Measurements from ENCODE around the gene CCNQ. TPM values are rescaled to one million over a fixed set of nuclear protein-coding genes. Genes with fewer than 3 reads are reported as not detected.

CCNQ gene
- total RNA-seq, 1 experiment from 2014 or later = 33.9 TPM

- Histone ChIP-seq H3K36me3 (ENCODE audit: low read depth) (no peaks in the 10 kb centered on the region), H3K4me2 (no peak overlapping the region), H3K27ac (no peak overlapping the region), H3K4me3 (no peak overlapping the region), H3K9me3 (ENCODE audit: insufficient read depth, low read depth) (no peaks in the 10 kb centered on the region), H3K9me2 (ENCODE audit: insufficient read depth) (no peaks in the 10 kb centered on the region), H4K20me1 (ENCODE audit: insufficient read depth) (no peaks in the 10 kb centered on the region), H3K79me2 (ENCODE audit: low read depth) (no peaks in the 10 kb centered on the region), H3K4me1 (replicated peaks; ENCODE audit: insufficient read depth) (no peaks in the 10 kb centered on the region), H2AFZ (no peak overlapping the region), H3K27me3 (ENCODE audit: insufficient read depth, low read depth) (peaks cover 70% of the 10 kb centered on the region), H3F3A (ENCODE audit: insufficient read depth, low read depth) (no peaks in the 10 kb centered on the region)
- intact Hi-C loops (cut with micrococcal nuclease; ENCODE audit: unreplicated experiment) = loop anchor here (2.0 to 5.0 kb wide), 3 partner anchors 114 to 393 kb away; no protein-coding TSS in a partner anchor
- DNase-seq = peak in 1 of 2 experiments; percentile 76
- TF ChIP-seq EZH2 (IDR thresholded peaks at IDR 0.05; ENCODE audit: low read depth) (no peak), CTCF (conservative IDR thresholded peaks at IDR 0.05) (peak; percentile 74)
- POLR2A ChIA-PET (ENCODE audit: unreplicated experiment) = interaction anchor here (0.6 kb wide), 1 partner anchor 111 kb away, joined by 3 read pairs; no protein-coding TSS in a partner anchor
- BruUV-seq (replicated peaks) = no TSS peak
- CTCF ChIA-PET = interaction anchor here (1.0 to 1.3 kb wide), 3 partner anchors 96 to 153 kb away, joined by 3 to 7 read pairs (median 7); no protein-coding TSS in a partner anchor
These were observed 44.3 kb downstream of the CCNQ start for GRCh38 chrX:153554519-153555167.

- no peaks in the 10 kb centered on the region for H3K9me3 ChIP-seq (ENCODE audit: insufficient read depth, low read depth)
- DNase-seq = no peak
- peaks cover 44% of the 10 kb centered on the region for H3K27me3 ChIP-seq (ENCODE audit: insufficient read depth, low read depth)
- ChIA-PET POLR2A (ENCODE audit: unreplicated experiment) (no interaction called here), CTCF (no interaction called here)
- TF ChIP-seq CTCF (conservative IDR thresholded peaks at IDR 0.05) = no peak
- TF ChIP-seq EZH2 (IDR thresholded peaks at IDR 0.05; ENCODE audit: low read depth) = no peak
- no peaks in the 10 kb centered on the region for H3K9me2 ChIP-seq (ENCODE audit: insufficient read depth)
- H2AFZ ChIP-seq = no peak overlapping the region
- no peaks in the 10 kb centered on the region for H3K36me3 ChIP-seq (ENCODE audit: low read depth)
- intact Hi-C loops (cut with micrococcal nuclease; ENCODE audit: unreplicated experiment) = no loop called here
- no peaks in the 10 kb centered on the region for H3K79me2 ChIP-seq (ENCODE audit: low read depth)
- no peak overlapping the region for H3K27ac ChIP-seq
- no peak overlapping the region for H3K4me3 ChIP-seq
- no peak overlapping the region for H3K4me2 ChIP-seq
- H3F3A ChIP-seq (ENCODE audit: insufficient read depth, low read depth) = no peaks in the 10 kb centered on the region
- BruUV-seq (replicated peaks) = no TSS peak
- H4K20me1 ChIP-seq (ENCODE audit: insufficient read depth) = no peaks in the 10 kb centered on the region
- H3K4me1 ChIP-seq (replicated peaks; ENCODE audit: insufficient read depth) = no peaks in the 10 kb centered on the region
These were observed 47.8 kb downstream of the CCNQ start for GRCh38 chrX:153551135-153551534.

GRCh38 chrX:153549807-153550206 lies 49.1 kb downstream of the CCNQ start:
- Histone ChIP-seq H4K20me1 (ENCODE audit: insufficient read depth) (no peaks in the 10 kb centered on the region), H3K4me2 (no peak overlapping the region), H3K36me3 (ENCODE audit: low read depth) (no peaks in the 10 kb centered on the region), H3K27ac (no peak overlapping the region), H3K79me2 (ENCODE audit: low read depth) (no peaks in the 10 kb centered on the region), H3K9me2 (ENCODE audit: insufficient read depth) (no peaks in the 10 kb centered on the region), H2AFZ (no peak overlapping the region), H3K9me3 (ENCODE audit: insufficient read depth, low read depth) (no peaks in the 10 kb centered on the region), H3K27me3 (ENCODE audit: insufficient read depth, low read depth) (peaks cover 33% of the 10 kb centered on the region), H3K4me3 (no peak overlapping the region), H3F3A (ENCODE audit: insufficient read depth, low read depth) (no peaks in the 10 kb centered on the region), H3K4me1 (replicated peaks; ENCODE audit: insufficient read depth) (no peaks in the 10 kb centered on the region)
- TF ChIP-seq CTCF (conservative IDR thresholded peaks at IDR 0.05) (no peak; the same call in 1 of the 2 replicates), EZH2 (IDR thresholded peaks at IDR 0.05; ENCODE audit: low read depth) (no peak)
- POLR2A ChIA-PET (ENCODE audit: unreplicated experiment) = no interaction called here
- no peak for DNase-seq
- CTCF ChIA-PET = interaction anchor here (0.6 kb wide), 1 partner anchor 79 kb away, joined by 4 read pairs; no protein-coding TSS in a partner anchor
- intact Hi-C loops (cut with micrococcal nuclease; ENCODE audit: unreplicated experiment) = no loop called here
- BruUV-seq (replicated peaks) = no TSS peak
